ENCODE data around the gene KCTD13.
"Not testable (repeated sequence)": the region's sequence is repeated elsewhere in the genome, so short reads cannot be mapped to it uniquely, and the experiment has no call there.

DNA sequence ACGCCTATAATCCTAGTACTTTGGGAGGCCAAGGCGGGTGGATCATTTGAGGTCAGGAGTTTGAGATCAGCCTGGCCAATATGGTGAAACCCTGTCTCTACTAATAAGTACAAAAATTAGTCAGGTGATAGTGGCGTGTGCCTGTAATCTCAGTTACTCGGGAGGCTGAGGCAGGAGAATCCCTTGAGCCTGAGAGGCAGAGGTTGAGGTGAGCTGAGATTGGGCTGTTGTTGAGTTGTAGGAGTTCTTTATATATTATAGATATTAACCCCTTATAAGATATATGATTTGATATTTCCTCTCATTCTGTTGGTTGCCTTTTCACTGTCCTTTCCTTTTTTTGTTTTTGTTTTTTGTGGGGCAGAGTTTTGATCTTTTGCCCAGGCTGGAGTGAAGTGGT is 33.8 kb upstream of the KCTD13 start:
- TF ChIP-seq, protein P1, sequence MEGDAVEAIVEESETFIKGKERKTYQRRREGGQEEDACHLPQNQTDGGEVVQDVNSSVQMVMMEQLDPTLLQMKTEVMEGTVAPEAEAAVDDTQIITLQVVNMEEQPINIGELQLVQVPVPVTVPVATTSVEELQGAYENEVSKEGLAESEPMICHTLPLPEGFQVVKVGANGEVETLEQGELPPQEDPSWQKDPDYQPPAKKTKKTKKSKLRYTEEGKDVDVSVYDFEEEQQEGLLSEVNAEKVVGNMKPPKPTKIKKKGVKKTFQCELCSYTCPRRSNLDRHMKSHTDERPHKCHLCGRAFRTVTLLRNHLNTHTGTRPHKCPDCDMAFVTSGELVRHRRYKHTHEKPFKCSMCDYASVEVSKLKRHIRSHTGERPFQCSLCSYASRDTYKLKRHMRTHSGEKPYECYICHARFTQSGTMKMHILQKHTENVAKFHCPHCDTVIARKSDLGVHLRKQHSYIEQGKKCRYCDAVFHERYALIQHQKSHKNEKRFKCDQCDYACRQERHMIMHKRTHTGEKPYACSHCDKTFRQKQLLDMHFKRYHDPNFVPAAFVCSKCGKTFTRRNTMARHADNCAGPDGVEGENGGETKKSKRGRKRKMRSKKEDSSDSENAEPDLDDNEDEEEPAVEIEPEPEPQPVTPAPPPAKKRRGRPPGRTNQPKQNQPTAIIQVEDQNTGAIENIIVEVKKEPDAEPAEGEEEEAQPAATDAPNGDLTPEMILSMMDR (IDR thresholded peaks at IDR 0.05): not testable (repeated sequence)
- TF ChIP-seq POLR2A (IDR thresholded peaks at IDR 0.05): not testable (repeated sequence)

All from body of pancreas (tissue), 4 donors.